SK-N-SH (cell line): ENCODE data around the gene SYCN. TPM values are rescaled to one million over a fixed set of nuclear protein-coding genes. Genes with fewer than 3 reads are reported as not detected.

Experiments used
- CTCF ChIA-PET: fragments of 300-600, 350-600 bp; formaldehyde crosslinking; extraction: SDS; loops from one replicate; lab custom pipeline; 2021; lab: Yijun Ruan, JAX
- POLR2A ChIA-PET: fragments of 350-600 bp; sonication (Branson Sonifier 250); formaldehyde crosslinking; extraction: SDS; loops from one replicate; lab custom pipeline; 2020; ENCODE audit warnings: antibody characterized with exemption, inconsistent platforms; lab: Yijun Ruan, JAX
- DNase-seq: peaks from one replicate; pipeline ENCODE4 v3.0.0; 2012
- H2AFZ ChIP-seq: fragments of 200-600 bp; sonication (generic); 2 replicates; pipeline ENCODE4 v1.8.1; 2016; ENCODE audit warnings: antibody characterized with exemption, mild to moderate bottlenecking, low read depth
- H3F3A ChIP-seq: fragments of 200-600 bp; sonication (generic); replicated peaks from 2 replicates; pipeline ENCODE3; 2016; ENCODE audit warnings: antibody characterized with exemption, mild to moderate bottlenecking; ENCODE audit not compliant: insufficient read depth
- H3K27ac ChIP-seq, 2 experiments: fragments of 200-500 bp in 1 of 2; fragments of 200-600 bp in 1 of 2; sonication (Bioruptor generic) in 1 of 2; sonication (generic), shearing (Covaris generic) in 1 of 2; 2 replicates each; pipeline versions ENCODE4 v1.5.1 to v1.6.1; 2014 to 2016; ENCODE audit warnings: low read depth in 2 of 2, inconsistent platforms in 1 of 2, low read length in 1 of 2, mild to moderate bottlenecking in 1 of 2, mixed read lengths in 1 of 2
- H3K27me3 ChIP-seq: fragments of 200-600 bp; sonication (generic), shearing (Covaris generic); 2 replicates; pipeline ENCODE4 v1.6.1; 2016; ENCODE audit warnings: mixed run types; ENCODE audit not compliant: insufficient read depth
- H3K36me3 ChIP-seq, 2 experiments: fragments of 200-500 bp in 1 of 2; fragments of 200-600 bp in 1 of 2; sonication (Bioruptor generic) in 1 of 2; sonication (generic) in 1 of 2; replicated peaks in 1 of 2; 2 replicates each; pipeline versions ENCODE3 to v1.5.1; 2014 to 2016; ENCODE audit warnings: low read length in 1 of 2, mild to moderate bottlenecking in 1 of 2; ENCODE audit not compliant: insufficient read depth in 2 of 2, control insufficient read depth in 1 of 2
- H3K4me1 ChIP-seq, 2 experiments: fragments of 200-500 bp in 1 of 2; fragments of 200-600 bp in 1 of 2; sonication (Bioruptor generic) in 1 of 2; sonication (generic), shearing (Covaris generic) in 1 of 2; 2 replicates each; pipeline versions ENCODE4 v1.5.1 to v1.6.1; 2014 to 2016; ENCODE audit warnings: low read depth in 1 of 2, low read length in 1 of 2, mixed run types in 1 of 2; ENCODE audit not compliant: insufficient read depth in 2 of 2, control insufficient read depth in 1 of 2
- H3K4me2 ChIP-seq: fragments of 200-600 bp; sonication (generic), shearing (Covaris generic); 2 replicates; pipeline ENCODE4 v1.6.1; 2017; ENCODE audit warnings: mixed run types
- H3K4me3 ChIP-seq, 2 experiments: fragments of 200-500 bp in 1 of 2; fragments of 200-600 bp in 1 of 2; sonication (Bioruptor generic) in 1 of 2; sonication (generic), shearing (Covaris generic) in 1 of 2; 2 replicates each; pipeline versions ENCODE4 v1.5.1 to v1.8.1; 2014 to 2016; ENCODE audit warnings: low read depth in 2 of 2, inconsistent platforms in 1 of 2, low read length in 1 of 2, mild to moderate bottlenecking in 1 of 2, mixed read lengths in 1 of 2, moderate library complexity in 1 of 2
- H3K79me2 ChIP-seq: fragments of 200-600 bp; sonication (generic); 2 replicates; pipeline ENCODE4 v1.8.1; 2017; ENCODE audit warnings: mild to moderate bottlenecking; ENCODE audit not compliant: insufficient read depth
- H3K9ac ChIP-seq: fragments of 200-600 bp; sonication (generic); 2 replicates; pipeline ENCODE4 v1.6.1; 2017; ENCODE audit warnings: mixed run types
- H3K9me2 ChIP-seq: fragments of 200-600 bp; sonication (generic); 2 replicates; pipeline ENCODE4 v1.6.1; 2017; ENCODE audit warnings: mixed run types
- H3K9me3 ChIP-seq: fragments of 200-600 bp; sonication (generic); 2 replicates; pipeline ENCODE4 v1.6.1; 2017; ENCODE audit warnings: mixed run types, mild to moderate bottlenecking, moderate library complexity
- H4K20me1 ChIP-seq: fragments of 200-600 bp; sonication (generic); 2 replicates; pipeline ENCODE4 v1.6.1; 2017; ENCODE audit warnings: mild to moderate bottlenecking, mixed run types; ENCODE audit not compliant: insufficient read depth
- CHD2 ChIP-seq: fragments of 150-350 bp; IDR thresholded peaks from 2 replicates; pipeline ENCODE4 v1.6.1; 2018; ENCODE audit warnings: low read length; ENCODE audit not compliant: partially characterized antibody
- EZH2phosphoT487 ChIP-seq: fragments of 200-600 bp; sonication (generic); IDR thresholded peaks from 2 replicates; pipeline ENCODE4 v1.6.1; 2017; ENCODE audit warnings: low read depth, mixed run types, mild to moderate bottlenecking, antibody characterized with exemption, moderate library complexity, borderline replicate concordance
- FOSL2 ChIP-seq: IDR thresholded peaks from 2 replicates; pipeline ENCODE4 v1.4.0; 2012; ENCODE audit warnings: low read depth, mild to moderate bottlenecking, moderate library complexity, borderline replicate concordance
- FOXJ3 ChIP-seq: sonication (generic); formaldehyde crosslinking; IDR thresholded peaks from 2 replicates; pipeline ENCODE4 v1.5.1; 2020; ENCODE audit warnings: mild to moderate bottlenecking, missing genetic modification reagents
- GABPA ChIP-seq: IDR thresholded peaks from 2 replicates; pipeline ENCODE4 v1.4.0; 2012; ENCODE audit warnings: low read depth, mild to moderate bottlenecking
- JUND ChIP-seq: IDR thresholded peaks from 2 replicates; pipeline ENCODE4 v1.4.0; 2012
- MEF2A ChIP-seq: IDR thresholded peaks from 2 replicates; pipeline ENCODE4 v1.4.0; 2012; ENCODE audit warnings: low read depth, borderline replicate concordance
- MXI1 ChIP-seq: IDR thresholded peaks from 2 replicates; pipeline ENCODE4 v1.6.1; 2012; ENCODE audit warnings: mild to moderate bottlenecking, low read depth, low read length, improper control_type of control experiment
- POLR2AphosphoS5 ChIP-seq: IDR thresholded peaks from 2 replicates; pipeline ENCODE4 v1.6.1; 2012; ENCODE audit warnings: low read depth, low read length
- RAD21 ChIP-seq: IDR thresholded peaks from 2 replicates; pipeline ENCODE4 v1.6.1; 2012; ENCODE audit warnings: mild to moderate bottlenecking, low read length
- RXRA ChIP-seq: IDR thresholded peaks from 2 replicates; pipeline ENCODE4 v1.4.0; 2012; ENCODE audit warnings: low read depth, mild to moderate bottlenecking, borderline replicate concordance
- SIN3A ChIP-seq: IDR thresholded peaks from 2 replicates; pipeline ENCODE4 v1.6.1; 2012; ENCODE audit warnings: low read depth, mild to moderate bottlenecking, low read length, moderate library complexity, borderline replicate concordance
- TEAD4 ChIP-seq: IDR thresholded peaks from 2 replicates; pipeline ENCODE4 v1.4.0; 2012; ENCODE audit warnings: mild to moderate bottlenecking, borderline replicate concordance; ENCODE audit not compliant: insufficient read depth
- WGBS: methylation state at CpG from one replicate; pipeline ENCODE4 v1.1.6; 2017; ENCODE audit warnings: low lambda C conversion rate; 5-methylcytosine and 5-hydroxymethylcytosine counted together
- polyA plus RNA-seq, 3 experiments: library from polyadenylated mRNA; depleted of rRNA; stranded (reverse); fragments of >200 nt; gene quantifications; 2 replicates each; pipeline ENCODE4 v1.2.3, GENCODE V29; 2012
- TF ChIP-seq, protein P1 (sequence below): IDR thresholded peaks from 2 replicates; pipeline ENCODE4 v1.4.0; 2012; ENCODE audit warnings: low read depth
- TF ChIP-seq, protein P2 (sequence below): fragments of 150-350 bp; IDR thresholded peaks from 2 replicates; pipeline ENCODE4 v1.6.1; 2017; ENCODE audit warnings: antibody characterized with exemption, low read length, low read depth, borderline replicate concordance
- TF ChIP-seq, protein P3 (sequence below): IDR thresholded peaks from 2 replicates; pipeline ENCODE4 v1.4.0; 2012; ENCODE audit warnings: low read depth, borderline replicate concordance

SYCN gene
- polyA plus RNA-seq, 1 of the 3 experiments (the other 2 are of a cell fraction): not detected

DNA sequence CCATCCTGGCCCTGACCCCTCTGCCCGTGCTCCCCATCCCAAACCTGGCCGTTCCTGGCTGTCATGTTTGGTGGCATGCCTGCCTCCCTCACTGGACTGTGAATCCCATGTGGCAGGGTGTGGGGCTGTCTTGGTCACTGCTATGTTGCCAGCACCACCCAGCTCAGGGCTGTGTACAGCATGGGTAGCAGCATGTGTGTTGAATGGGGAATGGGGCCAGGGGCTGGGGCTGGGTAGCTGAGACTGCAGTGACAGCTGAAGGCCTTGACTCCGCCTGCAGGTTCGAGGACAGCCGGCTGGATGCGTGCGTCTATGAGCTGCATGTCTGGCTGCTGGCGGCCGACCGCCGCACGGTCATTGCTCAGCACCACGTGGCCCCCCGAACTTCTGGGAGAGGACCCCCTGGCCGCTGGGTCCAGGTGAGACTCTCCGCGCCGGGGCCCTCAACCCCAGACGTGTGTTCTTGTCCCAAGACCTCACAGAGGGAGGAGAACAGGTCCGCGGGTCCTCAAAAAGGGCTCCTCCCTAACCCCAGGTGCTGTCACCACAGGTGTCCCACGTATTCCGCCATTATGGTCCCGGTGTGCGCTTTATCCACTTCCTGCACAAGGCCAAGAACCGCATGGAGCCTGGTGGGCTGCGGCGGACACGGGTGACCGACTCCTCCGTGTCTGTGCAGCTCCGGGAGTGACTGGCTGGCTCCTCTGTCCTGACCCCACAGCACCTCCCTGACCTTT is 3.8 kb downstream of the SYCN start:
- POLR2A ChIA-PET: no interaction called here
- peaks cover 55% of the 10 kb centered on the region for H3K27me3 ChIP-seq
- no peak for DNase-seq
- H3K4me1 ChIP-seq: peaks cover 0 to 4% of the 10 kb centered on the region in 2 experiments; a peak in 1 of 4 replicates
- H3K9me2 ChIP-seq: no peaks in the 10 kb centered on the region
- no peaks in the 10 kb centered on the region for H3K36me3 ChIP-seq
- no peaks in the 10 kb centered on the region for H4K20me1 ChIP-seq
- no peak overlapping the region for H3K27ac ChIP-seq
- CTCF ChIA-PET: interaction anchor here (0.8 to 5.4 kb wide), 3 partner anchors 78 to 239 kb away, joined by 3 to 26 read pairs (median 9); no protein-coding TSS in a partner anchor
- WGBS: 84% methylated on average over 14 of the region's 32 CpGs
- no peak overlapping the region for H2AFZ ChIP-seq
- no peaks in the 10 kb centered on the region for H3K79me2 ChIP-seq
- no peaks in the 10 kb centered on the region for H3F3A ChIP-seq
- H3K4me2 ChIP-seq: no peak overlapping the region
- no peak overlapping the region for H3K9ac ChIP-seq
- no peak overlapping the region for H3K4me3 ChIP-seq
- no peak for TF ChIP-seq RXRA
- TF ChIP-seq TEAD4: no peak
- TF ChIP-seq FOXJ3: no peak
- no peak for TF ChIP-seq CHD2
- TF ChIP-seq MEF2A: no peak
- TF ChIP-seq, protein P1, sequence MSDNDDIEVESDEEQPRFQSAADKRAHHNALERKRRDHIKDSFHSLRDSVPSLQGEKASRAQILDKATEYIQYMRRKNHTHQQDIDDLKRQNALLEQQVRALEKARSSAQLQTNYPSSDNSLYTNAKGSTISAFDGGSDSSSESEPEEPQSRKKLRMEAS: no peak
- no peak for TF ChIP-seq FOSL2
- TF ChIP-seq JUND: no peak
- TF ChIP-seq EZH2phosphoT487: no peak
- no peaks in the 10 kb centered on the region for H3K9me3 ChIP-seq

DNA sequence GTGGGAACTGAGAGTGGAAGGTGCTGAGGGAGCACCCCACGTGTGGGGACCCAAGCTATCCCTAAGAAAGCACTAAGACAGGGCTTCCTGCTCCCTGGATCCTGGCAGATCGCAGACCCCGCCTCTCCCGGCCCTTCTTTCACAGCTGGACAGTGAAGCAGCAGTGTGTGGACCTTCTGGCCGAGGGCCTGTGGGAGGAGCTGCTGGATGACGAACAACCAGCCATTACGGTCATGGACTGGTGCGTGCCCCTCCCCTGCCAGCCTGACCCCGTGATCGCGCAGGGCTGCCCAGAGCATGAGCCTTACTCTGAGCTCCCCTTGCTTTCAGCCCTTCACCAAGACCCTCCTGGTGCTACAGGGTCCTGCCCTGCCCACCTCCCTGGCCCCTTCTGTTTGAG is 5.0 kb downstream of the SYCN start:
- H3K9ac ChIP-seq: no peak overlapping the region
- DNase-seq: peak; percentile 66
- H3K27ac ChIP-seq: no peak overlapping the region
- no peaks in the 10 kb centered on the region for H4K20me1 ChIP-seq
- H3K4me1 ChIP-seq: peaks cover 0 to 6% of the 10 kb centered on the region in 2 experiments; a peak in 1 of 4 replicates
- CTCF ChIA-PET: interaction anchor here (1.0 to 5.4 kb wide), 3 partner anchors 11 to 129 kb away, joined by 3 to 26 read pairs (median 5); no protein-coding TSS in a partner anchor
- no peaks in the 10 kb centered on the region for H3K9me3 ChIP-seq
- H3K36me3 ChIP-seq: no peaks in the 10 kb centered on the region
- H3K9me2 ChIP-seq: no peaks in the 10 kb centered on the region
- H3K4me3 ChIP-seq: no peak overlapping the region
- POLR2A ChIA-PET: no interaction called here
- H3F3A ChIP-seq: no peaks in the 10 kb centered on the region
- WGBS: no CpG with 5 or more reads among the region's 11 CpGs
- no peaks in the 10 kb centered on the region for H3K79me2 ChIP-seq
- no peak for TF ChIP-seq POLR2AphosphoS5
- no peak for TF ChIP-seq MXI1
- H3K27me3 ChIP-seq: peaks cover 45% of the 10 kb centered on the region
- H3K4me2 ChIP-seq: no peak overlapping the region
- no peak overlapping the region for H2AFZ ChIP-seq

DNA sequence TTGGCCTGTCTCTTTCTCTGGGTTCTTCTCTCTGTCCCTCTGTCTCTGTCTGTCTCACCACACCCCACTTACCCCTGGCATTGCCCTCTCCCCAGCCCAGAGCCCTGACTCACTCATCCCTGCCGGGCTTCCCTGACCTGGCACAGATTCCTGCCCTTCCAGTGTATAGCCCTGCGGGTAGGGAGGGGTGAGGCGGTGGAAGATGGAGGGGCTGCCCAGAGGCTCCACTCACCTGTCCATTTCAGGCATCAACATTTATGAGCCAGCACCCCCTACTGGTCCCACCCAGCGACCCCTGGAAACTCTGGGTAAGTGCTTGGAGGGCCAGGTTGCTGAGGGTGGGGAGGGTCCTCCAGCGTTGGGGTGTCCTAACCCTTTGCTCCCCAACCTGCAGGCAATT is 6.3 kb downstream of the SYCN start:
- CTCF ChIA-PET: interaction anchor here (0.5 to 5.4 kb wide), 7 partner anchors 10 to 236 kb away, joined by 3 to 26 read pairs (median 3); no protein-coding TSS in a partner anchor
- Histone ChIP-seq H3K9me2 (no peaks in the 10 kb centered on the region), H3K9me3 (no peaks in the 10 kb centered on the region), H3F3A (no peaks in the 10 kb centered on the region)
- TF ChIP-seq, protein P1: no peak
- TF ChIP-seq, protein P2, sequence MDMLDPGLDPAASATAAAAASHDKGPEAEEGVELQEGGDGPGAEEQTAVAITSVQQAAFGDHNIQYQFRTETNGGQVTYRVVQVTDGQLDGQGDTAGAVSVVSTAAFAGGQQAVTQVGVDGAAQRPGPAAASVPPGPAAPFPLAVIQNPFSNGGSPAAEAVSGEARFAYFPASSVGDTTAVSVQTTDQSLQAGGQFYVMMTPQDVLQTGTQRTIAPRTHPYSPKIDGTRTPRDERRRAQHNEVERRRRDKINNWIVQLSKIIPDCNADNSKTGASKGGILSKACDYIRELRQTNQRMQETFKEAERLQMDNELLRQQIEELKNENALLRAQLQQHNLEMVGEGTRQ: no peak
- TF ChIP-seq GABPA (no peak), SIN3A (no peak), RAD21 (peak; percentile 32)
- TF ChIP-seq, protein P3, sequence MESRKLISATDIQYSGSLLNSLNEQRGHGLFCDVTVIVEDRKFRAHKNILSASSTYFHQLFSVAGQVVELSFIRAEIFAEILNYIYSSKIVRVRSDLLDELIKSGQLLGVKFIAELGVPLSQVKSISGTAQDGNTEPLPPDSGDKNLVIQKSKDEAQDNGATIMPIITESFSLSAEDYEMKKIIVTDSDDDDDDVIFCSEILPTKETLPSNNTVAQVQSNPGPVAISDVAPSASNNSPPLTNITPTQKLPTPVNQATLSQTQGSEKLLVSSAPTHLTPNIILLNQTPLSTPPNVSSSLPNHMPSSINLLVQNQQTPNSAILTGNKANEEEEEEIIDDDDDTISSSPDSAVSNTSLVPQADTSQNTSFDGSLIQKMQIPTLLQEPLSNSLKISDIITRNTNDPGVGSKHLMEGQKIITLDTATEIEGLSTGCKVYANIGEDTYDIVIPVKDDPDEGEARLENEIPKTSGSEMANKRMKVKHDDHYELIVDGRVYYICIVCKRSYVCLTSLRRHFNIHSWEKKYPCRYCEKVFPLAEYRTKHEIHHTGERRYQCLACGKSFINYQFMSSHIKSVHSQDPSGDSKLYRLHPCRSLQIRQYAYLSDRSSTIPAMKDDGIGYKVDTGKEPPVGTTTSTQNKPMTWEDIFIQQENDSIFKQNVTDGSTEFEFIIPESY: no peak
- TF ChIP-seq, all 33 proteins: peak for 1
- 57% methylated on average over 4 of the region's 5 CpGs for WGBS
- Histone ChIP-seq H3K27me3 (peaks cover 33% of the 10 kb centered on the region; the same call in 1 of the 2 replicates), H3K4me3 (no peak overlapping the region), H3K4me1 (peaks cover 0 to 10% of the 10 kb centered on the region in 2 experiments; a peak in 1 of 4 replicates), H2AFZ (no peak overlapping the region), H3K27ac (no peak overlapping the region), H4K20me1 (no peaks in the 10 kb centered on the region), H3K79me2 (no peaks in the 10 kb centered on the region), H3K36me3 (no peaks in the 10 kb centered on the region), H3K9ac (no peak overlapping the region), H3K4me2 (no peak overlapping the region)
- no peak for DNase-seq
- POLR2A ChIA-PET: no interaction called here
